GM19397 (cell line): ENCODE measurements around the gene ABCC4.

Experiments used
- ATAC-seq: cut with Tn5 transposase; IDR thresholded peaks from one replicate; pipeline ENCODE4 v1.9.1; 2021; ENCODE audit warnings: mild to moderate bottlenecking, moderate library complexity; ENCODE audit not compliant: unreplicated experiment

Gene ABCC4

DNA sequence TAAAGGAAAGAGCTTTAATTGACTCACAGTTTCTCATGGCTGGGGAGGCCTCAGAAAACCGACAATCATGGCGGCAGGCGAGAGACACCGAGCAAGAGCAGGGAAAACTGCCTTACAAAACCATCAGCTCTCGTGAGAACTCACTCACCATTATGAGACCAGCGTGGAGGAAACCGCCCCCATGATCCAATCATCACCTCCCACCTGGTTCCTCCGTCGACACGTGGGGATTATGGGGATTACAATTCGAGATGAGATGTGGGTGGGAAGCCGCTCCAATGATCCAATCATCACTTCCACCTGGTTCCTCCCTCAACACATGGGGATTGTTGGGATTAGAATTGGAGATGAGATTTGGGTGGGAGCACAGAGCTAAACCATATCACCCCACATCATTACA, 293.9 kb downstream of the ABCC4 start:
- no peak for ATAC-seq

DNA sequence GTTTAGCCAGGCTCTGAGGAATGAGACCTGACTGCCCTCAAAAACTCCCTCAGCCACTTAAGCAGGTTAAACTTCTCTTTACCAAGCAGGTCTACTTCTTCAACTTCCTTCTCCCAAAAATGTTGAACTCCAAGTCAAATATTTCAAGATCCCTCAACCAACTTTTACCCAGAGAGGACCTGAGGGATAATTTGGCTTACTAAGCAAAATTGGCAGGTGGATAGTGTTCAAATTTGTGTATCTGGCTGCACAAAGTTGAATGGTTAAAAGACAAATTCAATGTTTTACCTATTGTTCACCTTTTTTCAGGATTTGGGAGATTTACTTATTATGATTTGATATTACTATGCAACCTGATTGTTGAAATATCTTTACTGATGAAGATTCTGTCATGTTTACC, 296.0 kb downstream of the ABCC4 start:
- no peak for ATAC-seq

DNA sequence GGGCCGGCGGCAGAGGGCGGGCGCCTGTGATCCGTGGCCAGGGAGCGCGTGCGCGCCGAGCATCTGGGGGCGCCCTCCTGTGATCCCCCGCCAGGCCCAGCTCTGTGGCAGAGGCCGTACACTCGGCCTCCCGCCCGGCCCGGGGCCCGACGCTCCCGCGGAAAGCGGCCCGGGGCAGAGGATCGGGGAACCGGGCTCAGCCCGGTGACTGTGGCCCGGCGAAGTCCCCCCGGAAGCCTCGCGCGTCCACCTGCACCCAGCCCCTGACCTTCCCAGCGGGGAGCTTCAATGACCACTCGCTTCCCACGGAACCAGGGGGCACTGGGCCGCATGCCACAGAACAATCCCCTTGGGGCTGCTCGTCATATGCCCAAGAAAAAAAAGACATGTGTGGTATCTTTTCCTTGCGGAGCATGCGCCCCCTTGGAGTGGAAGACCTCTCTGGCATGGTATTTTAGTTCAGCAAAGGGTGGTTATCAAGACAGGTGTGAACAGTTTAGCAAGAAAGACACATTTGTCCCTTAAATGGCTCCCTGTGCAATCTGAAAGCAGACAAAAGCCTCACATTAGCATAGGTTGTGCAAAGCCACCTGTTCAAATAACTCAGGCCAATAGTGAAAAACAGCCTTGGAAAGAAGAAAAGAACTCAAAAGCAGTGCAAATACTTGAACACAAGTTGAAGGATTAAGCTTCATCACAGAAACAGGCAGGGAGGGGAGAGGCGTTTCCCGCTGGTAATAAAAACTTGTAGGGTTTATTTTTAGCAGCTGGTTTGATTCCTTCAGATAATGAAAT, 298.0 kb downstream of the ABCC4 start:
- ATAC-seq = no peak

DNA sequence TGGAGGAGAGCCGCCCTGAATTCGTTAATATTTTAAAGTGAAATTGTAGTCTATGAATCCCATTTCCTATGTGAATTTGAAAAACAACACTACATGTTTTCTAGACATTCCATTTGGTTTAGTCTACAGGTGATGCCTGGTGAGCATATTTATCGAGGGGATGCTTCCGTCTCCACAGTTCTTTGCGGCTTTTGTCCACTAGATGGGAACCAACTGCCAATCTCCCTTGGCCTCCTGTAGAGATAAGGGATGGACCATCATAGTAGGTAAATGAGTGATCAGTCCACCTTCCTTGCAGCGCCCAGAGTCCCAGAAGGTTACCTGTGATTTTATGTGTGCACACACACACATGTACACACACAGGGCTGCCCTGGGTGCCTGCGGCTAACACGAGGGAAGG, 299.1 kb downstream of the ABCC4 start:
- ATAC-seq = no peak

DNA sequence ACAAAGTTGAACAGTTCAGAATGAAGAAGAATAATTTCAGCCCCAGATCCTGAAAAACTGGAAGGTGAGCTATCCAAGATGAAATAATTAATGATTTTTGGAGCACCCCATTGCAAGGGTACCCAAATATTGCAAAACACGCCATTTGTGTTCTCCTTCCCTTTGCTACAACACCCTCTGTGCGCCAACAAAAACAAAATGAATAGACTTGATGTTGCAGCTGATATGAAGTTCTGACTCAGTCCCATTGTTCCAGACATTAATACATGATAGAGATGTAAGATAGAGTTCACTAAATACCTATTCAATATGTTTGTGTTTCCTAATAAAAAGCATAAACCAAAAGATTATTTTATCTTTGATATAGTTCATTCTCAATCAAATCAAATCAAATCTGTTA, 301.4 kb downstream of the ABCC4 start:
- no peak for ATAC-seq

DNA sequence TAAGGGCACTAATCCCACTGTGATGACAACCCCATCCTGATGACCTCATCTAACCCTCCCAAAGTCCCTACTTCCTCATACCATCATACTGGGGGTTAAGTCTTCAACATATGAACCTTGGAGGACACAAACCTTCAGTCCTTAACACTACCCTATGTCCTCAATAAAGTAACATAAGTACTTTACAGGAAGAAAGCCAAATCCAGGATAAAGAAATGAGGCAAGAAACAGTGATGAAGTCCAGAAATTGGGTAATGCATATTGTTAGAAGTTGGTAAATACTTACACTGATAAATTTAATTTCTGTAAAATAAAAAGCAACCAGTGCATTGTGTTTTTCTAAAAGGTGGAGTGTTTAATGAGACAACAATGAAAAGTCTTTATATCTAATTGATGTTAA, 304.1 kb downstream of the ABCC4 start:
- no peak for ATAC-seq

DNA sequence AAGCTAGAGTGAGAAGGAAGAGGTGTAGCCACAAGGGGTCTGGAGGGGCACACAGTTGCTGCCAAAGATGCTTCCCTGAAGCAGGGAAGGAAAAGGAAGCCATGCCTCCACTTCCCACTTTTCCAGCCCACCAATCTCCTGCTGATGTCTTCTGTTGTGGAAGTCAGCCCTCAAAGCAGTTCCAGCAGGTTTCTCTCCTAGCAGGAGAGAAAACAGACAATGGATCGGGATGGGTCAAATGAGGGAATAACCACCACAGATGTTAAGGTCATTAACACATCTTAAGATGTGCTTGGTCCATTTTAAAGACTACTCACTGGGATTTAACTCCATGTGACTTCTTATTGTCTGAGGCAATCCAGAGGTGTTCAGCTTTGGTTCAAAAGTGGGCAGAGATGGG, 304.8 kb downstream of the ABCC4 start:
- ATAC-seq = no peak

DNA sequence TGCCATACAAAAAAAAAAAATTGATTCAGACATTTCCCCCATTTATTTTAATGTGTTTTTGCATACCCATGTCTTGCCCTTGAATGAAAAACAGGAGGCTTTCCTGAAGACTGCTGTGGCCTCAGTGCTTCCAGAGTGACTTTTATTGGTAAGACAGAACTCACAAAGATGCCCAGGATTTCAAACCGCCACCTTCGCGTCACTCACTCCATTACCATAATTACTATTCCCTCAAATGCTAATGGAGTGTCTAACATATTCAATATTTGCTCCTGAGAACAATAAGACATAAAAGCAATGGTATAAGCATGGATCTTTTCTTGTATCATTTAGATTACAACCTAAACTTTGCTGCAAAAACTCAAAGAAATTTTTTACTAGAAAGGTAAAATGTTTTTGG, 306.7 kb downstream of the ABCC4 start:
- ATAC-seq = no peak

DNA sequence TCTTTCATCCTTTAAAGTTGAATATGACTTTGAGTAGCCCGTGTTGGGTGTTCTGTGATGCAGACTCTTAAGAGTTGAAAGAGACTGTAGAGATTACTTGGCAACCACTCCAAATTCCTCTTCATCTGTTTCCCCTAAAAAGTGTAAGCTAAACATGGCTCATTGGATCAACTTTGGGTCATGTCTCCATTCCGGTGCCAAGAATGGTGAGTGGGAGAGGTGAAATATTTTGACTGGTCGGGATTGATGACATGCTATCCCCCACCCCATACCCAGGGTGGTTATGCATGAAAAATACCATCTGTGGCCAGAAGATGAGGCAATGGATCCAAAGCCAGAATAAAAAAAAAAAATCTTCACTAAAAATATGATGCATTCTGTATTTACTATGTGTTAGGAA, 307.6 kb downstream of the ABCC4 start:
- no peak for ATAC-seq

DNA sequence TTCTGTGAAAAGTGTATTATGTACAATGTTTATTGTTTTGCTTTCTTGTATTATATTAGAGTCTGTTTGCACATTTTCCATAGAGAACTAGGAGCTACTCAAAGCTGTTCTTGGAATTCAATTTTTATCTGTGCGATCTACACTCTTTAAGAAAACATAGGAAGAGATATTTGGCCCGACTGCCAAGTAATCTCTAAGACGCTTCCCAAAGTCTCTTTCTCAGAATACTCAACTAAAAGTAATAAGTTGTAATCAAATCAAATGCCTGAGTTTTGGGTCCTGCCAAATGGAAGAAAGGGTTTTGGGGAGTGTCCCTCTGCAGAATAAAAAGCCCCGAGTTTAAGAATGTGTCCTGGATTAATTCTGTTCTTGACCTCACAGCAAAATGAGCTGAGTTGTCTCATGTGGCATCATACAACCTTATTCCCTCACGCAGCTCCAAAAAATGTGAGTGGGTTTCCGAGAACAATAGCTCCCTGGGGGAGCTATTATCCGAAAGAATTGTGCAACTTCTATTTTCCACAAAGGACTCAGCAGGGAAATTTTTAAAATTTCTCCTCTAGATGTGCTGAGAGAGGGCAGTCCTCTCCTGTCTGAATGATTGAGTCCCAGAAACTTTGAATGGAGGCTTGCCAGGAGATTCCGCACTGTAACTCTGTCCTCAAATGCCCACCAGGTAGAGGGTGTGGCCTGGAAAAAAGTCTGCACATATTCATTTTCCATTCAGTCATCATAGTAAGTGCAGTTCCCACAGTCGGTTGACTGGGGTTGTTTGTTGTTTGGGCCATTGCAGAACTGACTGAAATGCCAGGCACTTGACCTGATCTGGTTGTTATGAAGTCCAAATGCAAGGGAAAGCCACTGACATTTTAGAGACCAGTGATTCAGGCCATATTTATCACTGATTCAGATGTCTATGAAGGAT, 309.0 kb downstream of the ABCC4 start:
- ATAC-seq = no peak

DNA sequence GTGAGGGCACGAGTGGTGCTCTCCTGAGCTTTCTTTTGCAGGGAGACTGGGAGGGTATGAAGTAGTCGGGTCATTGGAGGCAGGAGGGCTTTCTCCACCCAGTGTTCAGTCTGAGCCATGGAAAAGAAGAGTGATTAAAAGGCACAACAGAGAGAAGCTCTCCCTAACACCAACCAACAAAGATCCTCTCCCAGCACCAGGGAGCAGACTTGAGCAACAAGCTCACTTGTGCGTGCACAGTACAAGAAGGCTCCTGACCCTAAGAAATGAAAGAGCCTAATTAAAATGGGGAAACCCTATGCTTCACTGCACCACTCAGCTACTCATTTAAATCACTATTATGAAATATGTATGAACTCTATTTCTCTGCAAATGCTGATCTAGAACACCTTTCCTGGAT, 312.6 kb downstream of the ABCC4 start:
- ATAC-seq = no peak

DNA sequence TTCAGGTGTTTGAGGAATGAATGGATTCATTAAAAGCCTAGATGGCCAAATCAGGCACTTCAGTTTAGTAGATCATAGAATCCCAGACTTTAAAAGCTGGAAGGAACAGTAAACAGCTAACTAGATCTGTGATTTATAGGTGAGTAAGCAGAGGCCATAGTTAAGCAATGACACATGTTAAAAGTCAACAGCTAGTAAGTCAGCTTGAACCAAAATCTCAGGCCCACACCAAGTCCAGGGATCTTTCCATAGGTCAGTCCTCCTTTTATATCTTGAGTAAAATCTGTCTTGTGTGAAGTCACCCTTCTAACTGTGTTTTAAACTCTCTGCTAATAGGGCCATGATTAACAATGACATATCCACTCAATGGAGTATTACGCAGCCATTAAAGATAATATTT, 313.4 kb downstream of the ABCC4 start:
- ATAC-seq = no peak

DNA sequence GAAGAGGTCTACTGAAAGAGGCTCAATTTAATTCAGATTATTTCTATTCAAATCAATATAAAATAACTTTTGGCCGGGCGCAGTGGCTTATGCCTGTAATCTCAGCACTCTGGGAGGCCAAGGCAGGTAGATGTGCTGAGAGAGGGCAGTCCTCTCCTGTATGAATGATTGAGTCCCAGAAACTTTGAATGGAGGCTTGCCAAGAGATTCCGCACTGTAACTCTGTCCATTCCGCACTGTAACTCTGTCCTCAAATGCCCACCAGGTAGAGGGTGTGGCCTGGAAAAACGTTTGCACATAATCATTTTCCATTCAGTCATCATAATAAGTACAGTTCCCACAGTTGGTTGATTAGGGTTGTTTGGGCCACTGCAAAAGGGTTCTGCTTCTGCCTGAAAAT, 314.2 kb downstream of the ABCC4 start:
- ATAC-seq = no peak

DNA sequence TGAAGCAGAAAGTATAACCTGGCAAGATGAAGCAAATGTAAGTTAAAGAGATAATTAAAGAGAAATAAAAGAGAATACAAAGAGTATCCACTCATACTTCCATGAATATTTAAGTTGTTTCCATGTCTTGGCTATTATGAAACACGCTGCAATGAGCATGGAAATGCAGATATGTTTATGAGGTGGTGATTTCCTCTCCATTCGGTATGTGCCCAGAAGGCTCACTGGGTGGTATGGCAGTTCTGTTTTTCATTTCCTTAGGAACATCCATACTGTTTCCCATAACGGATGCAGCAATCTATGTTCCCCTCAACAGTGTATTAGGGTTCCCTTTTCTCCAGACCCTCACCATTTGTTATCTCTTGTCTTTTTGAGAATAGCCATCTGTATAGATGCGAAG, 316.3 kb downstream of the ABCC4 start:
- ATAC-seq = no peak

DNA sequence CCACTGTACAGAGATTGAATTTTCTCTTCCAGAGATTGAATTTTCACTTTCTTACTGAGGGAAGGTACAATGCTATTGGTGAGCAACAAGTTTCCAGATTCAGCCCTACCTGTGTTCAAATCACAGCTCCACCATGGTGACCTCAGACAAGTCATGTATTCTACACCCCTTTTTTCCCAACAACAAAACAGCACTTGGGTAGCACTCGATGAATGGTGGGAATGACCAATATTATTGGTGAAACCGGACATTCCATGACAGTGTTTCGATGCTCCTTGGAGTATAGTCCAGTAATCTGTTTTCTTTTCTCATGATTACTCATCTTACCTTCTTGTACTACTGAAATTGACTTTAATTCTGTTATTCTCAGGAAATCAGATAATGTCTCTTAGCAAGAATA, 322.7 kb downstream of the ABCC4 start:
- no peak for ATAC-seq

DNA sequence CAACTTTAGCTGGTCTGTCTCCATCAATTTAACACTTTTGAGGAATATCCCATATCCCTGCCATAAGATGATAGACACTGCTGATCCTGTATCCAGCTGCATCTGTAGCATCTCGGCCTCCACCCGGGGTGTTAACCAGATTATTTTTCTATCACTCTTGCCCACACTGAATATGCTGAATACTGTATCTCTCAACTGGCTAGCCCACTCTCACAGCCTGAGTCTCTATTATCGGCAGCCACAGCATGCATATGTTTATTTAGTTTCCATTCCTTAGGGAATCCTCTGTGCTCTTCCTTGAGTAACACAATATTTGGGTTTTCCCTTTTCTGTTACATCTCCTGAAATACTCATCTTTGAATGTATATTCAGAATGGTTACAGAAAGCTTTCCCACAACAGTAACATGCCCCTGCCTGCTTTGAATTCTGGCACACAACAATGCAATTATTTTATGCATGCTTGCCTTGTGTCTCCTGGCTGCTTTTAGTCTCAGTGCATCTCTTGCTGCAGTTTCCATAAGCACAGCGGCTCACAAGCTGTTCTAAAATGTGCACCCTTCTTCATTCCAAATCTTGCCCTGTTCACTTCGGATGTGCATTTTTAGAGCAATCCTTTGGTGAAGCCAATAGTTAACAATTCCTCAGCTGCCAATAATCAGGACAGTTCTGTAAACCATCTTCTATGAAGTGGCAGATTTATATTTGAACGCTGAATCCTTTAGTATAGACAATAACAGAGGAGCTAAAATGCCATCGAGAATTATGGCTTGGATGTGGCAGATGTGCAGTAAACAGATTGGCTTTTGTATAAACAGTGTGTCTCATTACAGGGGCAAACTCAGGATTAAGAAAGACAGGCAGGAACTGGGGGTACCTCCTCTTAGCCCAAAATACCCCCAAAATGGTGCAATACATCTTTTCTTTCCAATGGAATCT, 327.0 kb downstream of the ABCC4 start:
- no peak for ATAC-seq

DNA sequence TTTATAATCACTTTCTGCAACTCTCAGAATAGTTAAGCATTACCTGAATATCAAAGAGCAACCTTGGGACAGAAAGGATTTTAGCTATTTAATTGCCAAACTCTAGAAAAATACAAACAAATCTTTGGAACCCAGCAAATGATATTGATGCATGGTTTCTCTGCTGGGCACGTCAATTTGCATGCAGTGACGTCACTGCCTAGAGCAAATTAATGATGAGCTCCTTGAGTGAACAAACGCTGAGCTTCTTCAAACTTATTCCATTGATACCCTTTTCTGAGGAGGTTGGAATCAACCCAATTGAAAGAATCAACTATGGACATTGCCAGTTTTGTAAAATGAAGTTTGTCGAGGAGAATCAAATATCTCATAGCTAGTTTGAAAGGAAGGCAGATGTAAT, 329.0 kb downstream of the ABCC4 start:
- no peak for ATAC-seq
